Fibroblast of mammary gland (primary cell): ENCODE data around the gene RRM2.
"Not testable (repeated sequence)": the region's sequence is repeated elsewhere in the genome, so short reads cannot be mapped to it uniquely, and the experiment has no call there.

ENCODE experiments used
- DNase-seq: peaks from one replicate; pipeline ENCODE4 v3.0.0-alpha.2; 2010; ENCODE audit warnings: low read depth
- H3K4me3 ChIP-seq: 2 replicates; pipeline ENCODE4 v1.5.1; 2011; ENCODE audit warnings: low read depth, mild to moderate bottlenecking, low read length, moderate library complexity; ENCODE audit not compliant: control insufficient read depth
- TF ChIP-seq, protein P1 (sequence below): conservative IDR thresholded peaks from 2 replicates; pipeline ENCODE4 v1.5.1; 2011; ENCODE audit warnings: low read depth, low read length, inconsistent platforms; ENCODE audit not compliant: control insufficient read depth, insufficient read depth

The RRM2 gene

DNA sequence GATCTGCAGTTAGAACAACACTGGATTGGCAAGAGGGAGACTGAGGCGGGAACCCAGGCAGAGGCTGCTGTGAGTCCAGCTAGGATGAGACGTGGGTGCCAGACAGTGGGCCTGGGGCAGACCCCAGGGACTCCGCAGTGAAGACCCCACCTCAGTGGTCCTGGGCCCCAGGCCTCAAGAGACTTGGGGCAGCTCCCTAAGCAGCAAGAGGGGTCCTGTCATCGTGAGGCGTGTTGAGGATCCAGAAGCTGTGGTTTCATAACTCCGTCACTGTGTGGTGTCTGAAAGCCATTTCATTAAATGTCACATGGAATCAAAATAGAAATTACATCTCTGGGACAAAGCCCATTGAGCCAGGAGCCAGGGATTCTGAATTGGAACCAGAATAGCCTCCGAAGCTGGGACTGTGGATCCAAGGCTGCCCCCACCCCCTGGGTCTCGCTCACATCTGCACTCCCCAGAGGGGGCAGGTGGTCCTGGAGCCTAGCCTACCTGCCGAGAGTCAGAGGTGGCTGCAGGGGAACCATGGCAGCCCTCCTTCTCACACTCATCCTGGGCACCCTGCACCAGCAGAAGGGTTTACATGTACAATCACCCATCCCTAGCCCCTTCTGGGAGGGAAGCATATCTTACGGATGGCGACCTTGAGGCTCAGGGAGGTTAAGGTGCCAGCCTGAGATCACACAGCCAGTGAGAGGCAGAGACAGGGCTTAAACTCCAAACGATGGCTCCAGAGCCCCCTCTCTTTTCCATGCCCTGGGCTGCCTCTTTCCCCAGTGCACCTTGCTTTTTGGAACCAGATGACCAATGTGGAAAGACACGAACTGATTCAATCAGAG is 23.2 kb downstream of the RRM2 start:
- DNase-seq, result no peak
- H3K4me3 ChIP-seq, result no peak overlapping the region
- TF ChIP-seq, protein P1, sequence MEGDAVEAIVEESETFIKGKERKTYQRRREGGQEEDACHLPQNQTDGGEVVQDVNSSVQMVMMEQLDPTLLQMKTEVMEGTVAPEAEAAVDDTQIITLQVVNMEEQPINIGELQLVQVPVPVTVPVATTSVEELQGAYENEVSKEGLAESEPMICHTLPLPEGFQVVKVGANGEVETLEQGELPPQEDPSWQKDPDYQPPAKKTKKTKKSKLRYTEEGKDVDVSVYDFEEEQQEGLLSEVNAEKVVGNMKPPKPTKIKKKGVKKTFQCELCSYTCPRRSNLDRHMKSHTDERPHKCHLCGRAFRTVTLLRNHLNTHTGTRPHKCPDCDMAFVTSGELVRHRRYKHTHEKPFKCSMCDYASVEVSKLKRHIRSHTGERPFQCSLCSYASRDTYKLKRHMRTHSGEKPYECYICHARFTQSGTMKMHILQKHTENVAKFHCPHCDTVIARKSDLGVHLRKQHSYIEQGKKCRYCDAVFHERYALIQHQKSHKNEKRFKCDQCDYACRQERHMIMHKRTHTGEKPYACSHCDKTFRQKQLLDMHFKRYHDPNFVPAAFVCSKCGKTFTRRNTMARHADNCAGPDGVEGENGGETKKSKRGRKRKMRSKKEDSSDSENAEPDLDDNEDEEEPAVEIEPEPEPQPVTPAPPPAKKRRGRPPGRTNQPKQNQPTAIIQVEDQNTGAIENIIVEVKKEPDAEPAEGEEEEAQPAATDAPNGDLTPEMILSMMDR, result no peak

DNA sequence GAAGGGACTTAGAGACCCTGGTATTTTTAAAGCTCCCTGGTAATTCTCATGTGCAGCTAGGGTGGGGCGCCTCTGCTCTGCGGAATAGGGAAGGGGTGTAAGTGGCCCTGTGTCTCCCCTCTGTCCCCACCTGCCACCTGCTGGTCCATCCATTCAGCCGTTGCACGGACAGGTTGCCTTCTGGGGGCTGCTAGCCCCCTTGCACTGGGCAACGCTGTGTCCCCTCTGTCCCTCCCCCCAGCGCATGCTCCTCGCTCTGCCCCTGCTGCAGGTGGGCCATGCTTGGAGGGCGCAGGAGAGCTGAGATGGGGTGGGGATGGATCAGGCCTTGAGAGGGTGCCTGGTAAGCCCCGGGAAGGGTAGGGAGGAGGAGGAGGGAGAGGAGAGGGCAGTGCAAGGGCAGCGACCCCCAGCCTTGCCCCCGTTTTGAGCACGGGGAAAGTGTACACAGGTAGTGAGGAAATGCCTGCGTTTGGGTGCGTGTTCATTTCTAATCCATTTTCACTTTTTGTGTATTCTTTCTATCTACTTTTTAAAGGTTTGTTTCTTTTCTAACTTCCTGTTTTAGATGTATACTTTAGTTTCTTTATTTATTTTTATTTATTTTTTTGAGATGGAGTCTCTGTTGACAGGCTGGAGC is 23.9 kb downstream of the RRM2 start:
- H3K4me3 ChIP-seq, result no peak overlapping the region
- DNase-seq, result no peak
- TF ChIP-seq, protein P1, result no peak

DNA sequence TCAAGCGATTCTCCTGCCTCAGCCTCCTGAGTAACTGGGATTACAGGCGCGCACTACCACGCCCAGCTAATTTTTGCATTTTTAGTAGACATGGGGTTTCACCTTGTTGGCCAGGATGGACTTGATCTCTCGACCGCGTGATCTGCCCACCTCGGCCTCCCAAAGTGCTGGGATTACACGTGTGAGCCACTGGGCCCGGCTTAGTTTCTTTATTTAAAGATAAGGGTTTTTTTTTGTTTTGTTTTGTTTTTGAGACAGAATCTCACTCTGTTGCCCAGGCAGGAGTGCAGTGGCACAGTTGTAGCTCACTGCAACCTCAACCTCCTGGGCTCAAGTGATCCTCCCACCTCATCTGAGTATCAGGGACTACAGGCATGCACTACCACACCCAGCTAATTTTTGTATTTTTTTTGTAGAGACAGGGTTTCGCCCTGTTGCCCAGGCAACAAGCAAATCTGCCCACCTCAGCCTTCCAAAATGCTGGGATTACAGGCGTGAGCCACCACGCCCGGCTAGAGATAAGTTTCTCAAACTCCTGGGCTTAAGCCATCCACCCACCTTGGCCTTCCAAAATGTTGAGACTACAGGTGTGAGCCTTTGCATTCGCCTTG is 24.6 kb downstream of the RRM2 start:
- not testable (repeated sequence) for DNase-seq, H3K4me3 ChIP-seq

DNA sequence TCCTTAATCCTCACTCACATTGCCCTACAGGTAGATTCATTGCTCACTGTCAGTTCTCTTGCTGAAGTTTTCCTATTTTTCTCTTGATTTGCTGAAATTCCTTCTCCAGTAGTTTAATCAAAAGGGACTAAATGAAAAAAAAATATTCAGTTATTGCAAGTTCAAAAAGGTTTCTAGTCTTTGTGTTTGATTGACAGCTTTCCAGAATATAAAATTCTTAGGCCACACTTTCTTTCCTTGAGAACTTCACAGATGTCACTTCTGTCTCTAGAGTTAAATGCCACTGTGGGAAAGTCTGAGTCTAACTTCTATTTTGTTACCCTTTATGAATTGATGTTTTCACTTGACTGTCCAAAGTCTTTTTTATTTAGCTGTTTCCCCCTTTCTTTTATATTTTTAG is 25.7 kb downstream of the RRM2 start:
- H3K4me3 ChIP-seq, result no peak overlapping the region
- TF ChIP-seq, protein P1, result no peak
- no peak for DNase-seq

DNA sequence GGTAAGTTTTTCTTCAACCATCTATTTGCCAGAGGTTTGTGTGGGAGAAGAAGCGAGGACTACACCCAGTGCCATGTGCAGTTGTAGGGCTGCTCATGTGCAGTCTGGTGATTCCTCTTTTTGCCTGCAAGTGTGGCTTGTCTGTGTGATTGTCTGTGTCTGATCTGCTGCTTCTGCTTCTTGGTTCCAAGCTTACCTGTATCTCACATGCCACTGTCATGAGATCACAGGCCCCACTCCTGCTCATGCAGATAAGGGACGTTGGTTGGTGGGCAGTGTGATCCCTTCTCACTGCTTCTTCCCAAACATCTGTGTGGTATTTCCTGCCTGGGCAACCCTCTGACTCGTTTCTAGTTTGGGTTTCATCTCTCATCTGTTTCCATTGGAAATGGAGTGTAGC is 27.1 kb downstream of the RRM2 start:
- no peak for DNase-seq
- TF ChIP-seq, protein P1, result no peak
- H3K4me3 ChIP-seq, result no peak overlapping the region

DNA sequence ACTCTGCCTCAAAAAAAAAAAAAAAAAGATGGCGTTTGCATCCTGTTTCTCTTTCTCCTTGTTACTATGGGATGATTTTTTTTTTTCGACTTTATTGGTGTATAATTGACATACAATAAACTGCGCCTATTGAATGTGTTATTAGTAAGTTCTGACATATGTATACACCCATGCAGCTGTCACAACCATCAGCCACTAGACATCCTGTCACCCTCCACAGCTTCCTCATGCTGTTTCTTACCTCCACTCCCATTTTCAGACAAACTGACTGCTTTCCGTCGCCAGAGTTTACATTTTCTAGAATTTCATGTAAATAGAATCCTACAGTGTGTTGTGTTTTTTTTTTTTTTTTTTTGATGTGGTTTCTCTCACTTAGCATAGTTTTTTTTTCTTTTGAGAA is 27.9 kb downstream of the RRM2 start:
- no peak for DNase-seq
- TF ChIP-seq, protein P1, result no peak
- no peak overlapping the region for H3K4me3 ChIP-seq

DNA sequence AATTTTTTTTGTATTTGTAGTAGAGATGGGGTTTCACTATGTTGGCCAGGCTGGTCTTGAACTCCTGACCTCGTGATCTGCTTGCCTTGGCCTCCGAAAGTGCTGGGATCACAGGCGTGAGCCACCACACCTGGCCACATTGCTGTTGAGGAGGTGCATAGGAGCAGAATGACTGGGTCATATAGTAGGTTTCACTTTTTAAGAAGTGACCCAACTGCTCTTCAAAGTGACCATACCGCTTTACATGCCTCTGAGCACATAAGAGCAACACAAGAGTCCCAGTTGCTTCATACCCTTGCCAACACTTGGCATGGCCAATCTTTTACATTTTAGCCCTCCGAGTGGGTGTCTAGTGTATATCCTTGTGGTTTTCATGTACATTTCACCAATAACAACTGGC is 28.9 kb downstream of the RRM2 start:
- TF ChIP-seq, protein P1, result no peak
- DNase-seq, result no peak
- no peak overlapping the region for H3K4me3 ChIP-seq
